HG03039 (cell line): ENCODE data around the gene HS3ST1.

Source experiments
- ATAC-seq: cut with Tn5 transposase; IDR thresholded peaks from one replicate; pipeline ENCODE4 v1.9.1; 2021; ENCODE audit warnings: mild to moderate bottlenecking, moderate library complexity; ENCODE audit not compliant: unreplicated experiment

The HS3ST1 gene

GRCh38 chr4:11436084-11436483 lies 7.4 kb upstream of the HS3ST1 start:
- ATAC-seq = no peak

GRCh38 chr4:11435557-11435956 lies 6.9 kb upstream of the HS3ST1 start:
- no peak for ATAC-seq

GRCh38 chr4:11431111-11431510 lies 2.4 kb upstream of the HS3ST1 start:
- ATAC-seq = no peak

GRCh38 chr4:11430536-11430935 lies 1.8 kb upstream of the HS3ST1 start:
- ATAC-seq = no peak

- ATAC-seq = no peak
Measured at GRCh38 chr4:11429699-11430045, 978 bp upstream of the HS3ST1 start.

GRCh38 chr4:11428899-11429698 lies 405 bp upstream of the HS3ST1 start:
- ATAC-seq = peak; percentile 77

- no peak for ATAC-seq
Measured at GRCh38 chr4:11427121-11427996, 1.3 kb downstream of the HS3ST1 start.

- ATAC-seq = no peak
Measured at GRCh38 chr4:11426731-11427120, 2.0 kb downstream of the HS3ST1 start.

- ATAC-seq = no peak
Measured at GRCh38 chr4:11426003-11426402, 2.7 kb downstream of the HS3ST1 start.

GRCh38 chr4:11424856-11425255 lies 3.8 kb downstream of the HS3ST1 start:
- ATAC-seq = no peak

GRCh38 chr4:11424000-11424399 lies 4.7 kb downstream of the HS3ST1 start:
- ATAC-seq = no peak

GRCh38 chr4:11423465-11423864 lies 5.2 kb downstream of the HS3ST1 start:
- no peak for ATAC-seq

- ATAC-seq = no peak
Measured at GRCh38 chr4:11421116-11421515, 7.6 kb downstream of the HS3ST1 start.

GRCh38 chr4:11420327-11420726 lies 8.4 kb downstream of the HS3ST1 start:
- ATAC-seq = no peak

- ATAC-seq = no peak
Measured at GRCh38 chr4:11418610-11419009, 10.1 kb downstream of the HS3ST1 start.

- ATAC-seq = no peak
Measured at GRCh38 chr4:11416767-11417113, 12.0 kb downstream of the HS3ST1 start.

- ATAC-seq = peak; percentile 39
Measured at GRCh38 chr4:11416071-11416766, 12.5 kb downstream of the HS3ST1 start.

GRCh38 chr4:11415409-11416070 lies 13.2 kb downstream of the HS3ST1 start:
- ATAC-seq = peak; percentile 54

- ATAC-seq = no peak
Measured at GRCh38 chr4:11412211-11412610, 16.5 kb downstream of the HS3ST1 start.

GRCh38 chr4:11409632-11410031 lies 19.1 kb downstream of the HS3ST1 start:
- no peak for ATAC-seq
